Lower lobe of right lung (tissue), 2 donors: ENCODE data around the gene FUT8. TPM values are rescaled to one million over a fixed set of nuclear protein-coding genes. Genes with fewer than 3 reads are reported as not detected.

Experiments used
- ATAC-seq, 2 donors: fragments of 200-7000 bp; cut with Tn5 transposase; one replicate each; pipeline ENCODE4 v1.9.1; 2020 to 2022; ENCODE audit warnings: mild to moderate bottlenecking in 2 of 2, moderate library complexity in 2 of 2
- DNase-seq: peaks from one replicate; pipeline ENCODE4 v3.0.0-alpha.2; 2020
- H3K27ac ChIP-seq: fragments of 200-600 bp; one replicate; pipeline ENCODE4 v1.8.0; 2022
- H3K27me3 ChIP-seq: fragments of 200-600 bp; one replicate; pipeline ENCODE4 v1.8.0; 2022; ENCODE audit warnings: low read depth
- H3K36me3 ChIP-seq: fragments of 200-600 bp; one replicate; pipeline ENCODE4 v1.8.0; 2022; ENCODE audit warnings: mild to moderate bottlenecking
- H3K4me1 ChIP-seq: fragments of 200-600 bp; one replicate; pipeline ENCODE4 v1.8.0; 2022
- H3K4me3 ChIP-seq: fragments of 200-600 bp; one replicate; pipeline ENCODE4 v1.8.0; 2022; ENCODE audit warnings: mild to moderate bottlenecking
- H3K9me3 ChIP-seq: fragments of 200-600 bp; one replicate; pipeline ENCODE4 v1.8.0; 2022
- CTCF ChIP-seq: fragments of 200-600 bp; IDR thresholded peaks from one replicate; pipeline ENCODE4 v1.8.0; 2022; ENCODE audit warnings: antibody characterized with exemption, mild to moderate bottlenecking
- intact Hi-C: fragments of 100-400 bp; cut with DNase I; formaldehyde crosslinking; loops from one replicate; pipeline ENCODE4 v1.11.0; 2022
- total RNA-seq: library from RNA; stranded (reverse); fragmentation: NEBNext Ultra II Directional; extraction: Animal tissue kit (Norgen Biotek cat#: 25700); gene quantifications from one replicate; pipeline ENCODE4 v1.2.1, GENCODE V29; 2021
- donor health status: DM: no; HTN: yes; CAD: no; lungs with severe emphysema.

Gene FUT8
- total RNA-seq, 1 donor from 2014 or later: 46.1 TPM

GRCh38 chr14:65491274-65491673 is 78.7 kb downstream of the FUT8 start:
- Histone ChIP-seq H3K4me1 (no peaks in the 10 kb centered on the region), H3K4me3 (no peak overlapping the region), H3K27me3 (no peaks in the 10 kb centered on the region), H3K36me3 (no peaks in the 10 kb centered on the region), H3K27ac (no peak overlapping the region), H3K9me3 (no peaks in the 10 kb centered on the region)
- intact Hi-C loops: no loop called here
- TF ChIP-seq CTCF: no peak
- no peak for ATAC-seq
- no peak for DNase-seq

GRCh38 chr14:65492266-65492665 is 79.7 kb downstream of the FUT8 start:
- Histone ChIP-seq H3K27me3 (no peaks in the 10 kb centered on the region), H3K9me3 (no peaks in the 10 kb centered on the region), H3K27ac (no peak overlapping the region), H3K4me3 (no peak overlapping the region), H3K36me3 (no peaks in the 10 kb centered on the region), H3K4me1 (no peaks in the 10 kb centered on the region)
- ATAC-seq (no peak), DNase-seq (no peak)
- TF ChIP-seq CTCF: no peak
- intact Hi-C loops: no loop called here

DNA sequence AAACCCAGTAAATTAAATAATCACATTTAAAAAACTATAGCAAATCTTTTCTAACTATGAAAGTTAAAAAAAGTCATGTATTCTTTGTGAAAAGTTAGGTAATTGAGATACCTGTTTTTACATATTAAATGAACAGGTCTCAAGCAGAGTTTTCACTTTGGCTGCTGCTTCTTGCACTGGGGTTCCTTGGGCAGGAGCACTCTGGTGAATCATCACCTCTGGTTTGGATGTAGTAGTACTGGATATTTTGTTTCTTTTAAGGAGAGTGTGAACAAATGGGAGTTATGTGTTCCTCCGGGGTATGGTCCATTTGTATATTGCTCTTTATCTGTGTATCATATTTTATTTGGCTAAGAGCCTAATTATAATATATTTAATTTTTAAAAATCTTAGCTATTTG is 82.7 kb downstream of the FUT8 start:
- Histone ChIP-seq H3K36me3 (no peaks in the 10 kb centered on the region), H3K9me3 (no peaks in the 10 kb centered on the region), H3K27me3 (no peaks in the 10 kb centered on the region), H3K27ac (no peak overlapping the region), H3K4me3 (no peak overlapping the region), H3K4me1 (no peaks in the 10 kb centered on the region)
- intact Hi-C loops: no loop called here
- DNase-seq (no peak), ATAC-seq (no peak)
- no peak for TF ChIP-seq CTCF

GRCh38 chr14:65496178-65496993 is 83.9 kb downstream of the FUT8 start:
- intact Hi-C loops: no loop called here
- DNase-seq: no peak

DNA sequence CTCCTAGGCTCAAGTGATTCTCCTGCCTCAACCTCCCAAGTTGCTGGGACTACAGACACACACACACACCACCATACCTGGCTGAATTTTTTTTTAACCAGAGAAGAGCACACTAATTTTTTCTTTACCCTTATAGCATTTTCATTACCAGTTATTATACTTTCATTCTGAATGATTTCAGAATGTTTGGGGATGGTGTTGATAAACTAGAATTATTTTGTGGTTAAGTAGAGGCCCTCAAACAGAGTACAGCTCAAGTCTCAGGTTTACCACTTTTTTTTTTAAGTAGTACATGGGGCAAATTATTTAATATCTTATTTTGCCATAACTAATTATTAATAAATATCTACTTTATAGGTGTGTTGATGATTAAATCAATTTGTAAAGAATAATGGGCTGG is 86.6 kb downstream of the FUT8 start:
- Histone ChIP-seq H3K4me1 (no peaks in the 10 kb centered on the region), H3K27me3 (no peaks in the 10 kb centered on the region), H3K9me3 (no peaks in the 10 kb centered on the region), H3K4me3 (no peak overlapping the region), H3K36me3 (no peaks in the 10 kb centered on the region), H3K27ac (no peak overlapping the region)
- DNase-seq: no peak
- intact Hi-C loops: no loop called here
- TF ChIP-seq CTCF: no peak
- ATAC-seq: no peak

More at GRCh38 chr14:65496178-65496993, 83.9 kb downstream of the FUT8 start:
- H3K4me3 ChIP-seq: no peak overlapping the region
- no peak for ATAC-seq
- H3K9me3 ChIP-seq: no peaks in the 10 kb centered on the region
- no peak for TF ChIP-seq CTCF
- no peaks in the 10 kb centered on the region for H3K27me3 ChIP-seq
- H3K27ac ChIP-seq: no peak overlapping the region
- H3K36me3 ChIP-seq: no peaks in the 10 kb centered on the region
- no peaks in the 10 kb centered on the region for H3K4me1 ChIP-seq
